HL-60 (cell line): ENCODE measurements around the gene PRKAB2.

Experiments used
- GABPA ChIP-seq: IDR thresholded peaks from 2 replicates; pipeline ENCODE4 v1.6.1; 2012; ENCODE audit warnings: low read depth
- POLR2AphosphoS5 ChIP-seq: IDR thresholded peaks from 2 replicates; pipeline ENCODE4 v1.6.1; 2012; ENCODE audit warnings: low read depth
- TF ChIP-seq, protein P1 (sequence below): IDR thresholded peaks from one replicate; pipeline ENCODE4 v1.5.1; 2011; ENCODE audit warnings: low read length, control low read depth, inconsistent platforms; ENCODE audit not compliant: insufficient read depth
- TF ChIP-seq, protein P2 (sequence below): IDR thresholded peaks from 2 replicates; pipeline ENCODE4 v1.6.1; 2012; ENCODE audit warnings: low read depth; ENCODE audit not compliant: insufficient replicate concordance

DNA sequence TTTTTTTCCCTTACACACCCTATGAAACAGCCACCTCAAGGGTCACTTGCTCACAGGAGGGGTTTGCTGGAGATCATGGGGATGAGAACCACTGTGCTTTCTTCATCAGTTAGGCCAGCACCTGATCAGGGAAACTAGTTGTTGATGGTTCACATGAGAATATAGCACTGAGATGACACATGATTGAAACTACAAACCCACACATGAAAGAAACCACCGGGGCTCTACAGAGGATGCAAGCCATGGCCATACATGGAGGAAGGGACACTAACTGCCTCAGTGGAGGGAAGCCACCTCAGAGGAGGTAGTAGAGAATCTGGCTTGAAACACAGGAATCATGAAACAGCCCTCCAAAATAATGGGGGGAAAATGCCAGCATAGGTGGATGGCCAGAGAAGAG, 63.2 kb downstream of the PRKAB2 start:
- TF ChIP-seq, protein P1, sequence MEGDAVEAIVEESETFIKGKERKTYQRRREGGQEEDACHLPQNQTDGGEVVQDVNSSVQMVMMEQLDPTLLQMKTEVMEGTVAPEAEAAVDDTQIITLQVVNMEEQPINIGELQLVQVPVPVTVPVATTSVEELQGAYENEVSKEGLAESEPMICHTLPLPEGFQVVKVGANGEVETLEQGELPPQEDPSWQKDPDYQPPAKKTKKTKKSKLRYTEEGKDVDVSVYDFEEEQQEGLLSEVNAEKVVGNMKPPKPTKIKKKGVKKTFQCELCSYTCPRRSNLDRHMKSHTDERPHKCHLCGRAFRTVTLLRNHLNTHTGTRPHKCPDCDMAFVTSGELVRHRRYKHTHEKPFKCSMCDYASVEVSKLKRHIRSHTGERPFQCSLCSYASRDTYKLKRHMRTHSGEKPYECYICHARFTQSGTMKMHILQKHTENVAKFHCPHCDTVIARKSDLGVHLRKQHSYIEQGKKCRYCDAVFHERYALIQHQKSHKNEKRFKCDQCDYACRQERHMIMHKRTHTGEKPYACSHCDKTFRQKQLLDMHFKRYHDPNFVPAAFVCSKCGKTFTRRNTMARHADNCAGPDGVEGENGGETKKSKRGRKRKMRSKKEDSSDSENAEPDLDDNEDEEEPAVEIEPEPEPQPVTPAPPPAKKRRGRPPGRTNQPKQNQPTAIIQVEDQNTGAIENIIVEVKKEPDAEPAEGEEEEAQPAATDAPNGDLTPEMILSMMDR = no peak
- TF ChIP-seq POLR2AphosphoS5 (no peak), GABPA (no peak)
- TF ChIP-seq, protein P2, sequence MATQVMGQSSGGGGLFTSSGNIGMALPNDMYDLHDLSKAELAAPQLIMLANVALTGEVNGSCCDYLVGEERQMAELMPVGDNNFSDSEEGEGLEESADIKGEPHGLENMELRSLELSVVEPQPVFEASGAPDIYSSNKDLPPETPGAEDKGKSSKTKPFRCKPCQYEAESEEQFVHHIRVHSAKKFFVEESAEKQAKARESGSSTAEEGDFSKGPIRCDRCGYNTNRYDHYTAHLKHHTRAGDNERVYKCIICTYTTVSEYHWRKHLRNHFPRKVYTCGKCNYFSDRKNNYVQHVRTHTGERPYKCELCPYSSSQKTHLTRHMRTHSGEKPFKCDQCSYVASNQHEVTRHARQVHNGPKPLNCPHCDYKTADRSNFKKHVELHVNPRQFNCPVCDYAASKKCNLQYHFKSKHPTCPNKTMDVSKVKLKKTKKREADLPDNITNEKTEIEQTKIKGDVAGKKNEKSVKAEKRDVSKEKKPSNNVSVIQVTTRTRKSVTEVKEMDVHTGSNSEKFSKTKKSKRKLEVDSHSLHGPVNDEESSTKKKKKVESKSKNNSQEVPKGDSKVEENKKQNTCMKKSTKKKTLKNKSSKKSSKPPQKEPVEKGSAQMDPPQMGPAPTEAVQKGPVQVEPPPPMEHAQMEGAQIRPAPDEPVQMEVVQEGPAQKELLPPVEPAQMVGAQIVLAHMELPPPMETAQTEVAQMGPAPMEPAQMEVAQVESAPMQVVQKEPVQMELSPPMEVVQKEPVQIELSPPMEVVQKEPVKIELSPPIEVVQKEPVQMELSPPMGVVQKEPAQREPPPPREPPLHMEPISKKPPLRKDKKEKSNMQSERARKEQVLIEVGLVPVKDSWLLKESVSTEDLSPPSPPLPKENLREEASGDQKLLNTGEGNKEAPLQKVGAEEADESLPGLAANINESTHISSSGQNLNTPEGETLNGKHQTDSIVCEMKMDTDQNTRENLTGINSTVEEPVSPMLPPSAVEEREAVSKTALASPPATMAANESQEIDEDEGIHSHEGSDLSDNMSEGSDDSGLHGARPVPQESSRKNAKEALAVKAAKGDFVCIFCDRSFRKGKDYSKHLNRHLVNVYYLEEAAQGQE = no peak
